Retinal pigment epithelial cell (primary cell): ENCODE measurements around the gene PIEZO1.

Experiments used
- DNase-seq: peaks from one replicate; pipeline ENCODE4 v3.0.0-alpha.2; 2010; ENCODE audit warnings: low read depth
- H3K4me3 ChIP-seq: 2 replicates; pipeline ENCODE4 v1.5.1; 2011; ENCODE audit warnings: mild to moderate bottlenecking, low read length, control low read depth, moderate library complexity
- CTCF ChIP-seq: conservative IDR thresholded peaks from 2 replicates; pipeline ENCODE4 v1.5.1; 2011; ENCODE audit warnings: low read depth, low read length, control low read depth, inconsistent platforms

PIEZO1 gene

GRCh38 chr16:88706965-88707826 is 77.8 kb downstream of the PIEZO1 start:
- no peak for TF ChIP-seq CTCF
- H3K4me3 ChIP-seq, result peak overlapping the region; percentile 92
- no peak for DNase-seq

GRCh38 chr16:88706229-88706964 is 78.6 kb downstream of the PIEZO1 start, which contains the start of the genes CTU2 and RNF166:
CTU2 (plus strand) TSS chr16:88706503; CDS start chr16:88706531, 28 bp downstream.
RNF166 (minus strand) TSS chr16:88706408; CDS start chr16:88706325, 83 bp downstream.
- peak within 1 kb of the TSS; percentile 92 for H3K4me3 ChIP-seq
- DNase-seq, result peak; percentile 52
- no peak for TF ChIP-seq CTCF

GRCh38 chr16:88705801-88706228 is 79.2 kb downstream of the PIEZO1 start:
- peak overlapping the region; percentile 62 for H3K4me3 ChIP-seq
- TF ChIP-seq CTCF, result no peak
- DNase-seq, result no peak

- H3K4me3 ChIP-seq, result peak overlapping the region; percentile 62
- TF ChIP-seq CTCF, result no peak
- no peak for DNase-seq
Measured at GRCh38 chr16:88705076-88705684, 79.8 kb downstream of the PIEZO1 start.

- H3K4me3 ChIP-seq, result no peak overlapping the region
- no peak for DNase-seq
- TF ChIP-seq CTCF, result no peak
Measured at GRCh38 chr16:88703486-88704309, 81.3 kb downstream of the PIEZO1 start.
